IPS DF 19.7 (cell line): ENCODE results near the gene GPA33.

Source experiments
- DNase-seq: peaks from one replicate; pipeline ENCODE4 v3.0.0-alpha.2; 2013; ENCODE audit warnings: low read depth, low spot score

GPA33 gene

DNA sequence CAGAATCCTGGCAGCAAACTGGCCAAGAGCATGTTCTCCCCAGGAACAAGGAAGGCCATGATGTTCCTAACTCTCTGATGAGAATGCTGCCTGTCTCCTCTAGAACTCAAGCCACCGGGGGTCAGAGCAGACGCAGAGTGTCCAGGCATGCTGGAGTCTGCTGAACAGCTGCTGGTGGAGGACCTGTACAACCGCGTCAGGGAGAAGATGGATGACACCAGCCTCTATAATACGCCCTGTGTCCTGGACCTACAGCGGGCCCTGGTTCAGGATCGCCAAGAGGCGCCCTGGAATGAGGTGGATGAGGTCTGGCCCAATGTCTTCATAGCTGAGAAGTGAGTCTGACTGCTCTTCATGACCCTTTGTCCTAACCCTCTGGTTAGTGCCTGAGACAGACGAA is 27.0 kb upstream of the GPA33 start:
- no peak for DNase-seq

DNA sequence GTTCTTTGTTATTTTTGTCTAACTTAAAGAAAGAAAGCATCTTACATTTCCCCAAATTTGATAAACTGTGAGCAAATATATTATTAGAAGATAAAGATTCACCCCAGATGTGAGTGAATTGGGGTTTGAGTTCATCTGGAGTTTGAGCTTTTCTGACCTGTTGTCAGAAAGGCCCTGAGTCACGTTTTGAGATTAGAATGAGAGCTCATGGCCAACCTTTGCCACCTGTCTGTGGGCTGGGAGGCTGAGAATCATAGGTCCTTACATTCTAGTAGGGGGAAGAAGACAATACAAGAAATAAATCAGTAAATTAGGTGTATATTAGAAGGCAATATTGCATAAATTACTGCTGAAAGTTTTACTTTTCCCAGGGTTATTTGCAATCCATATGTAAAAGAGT is 26.0 kb upstream of the GPA33 start:
- DNase-seq, result no peak

DNA sequence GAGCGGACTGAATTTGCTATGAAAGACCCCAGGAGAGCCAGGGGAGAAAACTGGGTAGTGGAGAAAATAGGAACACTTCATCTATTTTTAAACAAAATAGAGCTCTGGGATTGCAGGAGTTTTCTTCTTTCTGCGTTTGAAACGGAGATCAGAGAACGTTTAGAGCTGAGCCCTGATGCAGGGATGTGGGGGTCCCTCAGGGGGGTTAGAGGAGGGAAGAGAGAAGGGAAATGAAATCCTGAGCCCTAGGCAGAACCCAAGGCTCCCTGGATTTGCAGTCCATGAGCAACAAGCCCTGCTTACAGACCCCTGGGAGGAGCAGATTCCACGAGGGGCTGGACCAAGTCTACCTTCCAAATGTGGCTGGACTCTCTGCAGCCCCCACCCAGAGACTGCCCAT is 25.5 kb upstream of the GPA33 start:
- no peak for DNase-seq

DNA sequence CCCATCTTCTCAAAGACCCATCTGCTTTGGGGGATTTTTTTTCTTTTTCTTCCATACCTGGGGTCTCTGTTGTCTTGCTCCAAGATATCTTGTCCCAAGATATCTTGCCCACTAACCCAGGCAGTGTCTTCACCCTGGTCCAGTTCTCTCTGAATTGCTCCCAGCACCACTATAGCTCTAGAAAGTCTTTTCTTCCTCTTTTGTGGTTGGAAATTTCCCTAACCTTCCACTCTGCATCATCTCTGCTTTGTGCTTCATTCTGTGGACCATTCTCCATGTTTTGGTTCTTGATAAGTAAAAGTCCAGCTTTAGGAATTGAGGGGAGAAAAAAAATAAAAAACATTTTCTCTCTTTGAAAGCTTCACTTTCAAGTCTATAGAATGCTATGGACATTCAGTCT is 24.5 kb upstream of the GPA33 start:
- no peak for DNase-seq

DNA sequence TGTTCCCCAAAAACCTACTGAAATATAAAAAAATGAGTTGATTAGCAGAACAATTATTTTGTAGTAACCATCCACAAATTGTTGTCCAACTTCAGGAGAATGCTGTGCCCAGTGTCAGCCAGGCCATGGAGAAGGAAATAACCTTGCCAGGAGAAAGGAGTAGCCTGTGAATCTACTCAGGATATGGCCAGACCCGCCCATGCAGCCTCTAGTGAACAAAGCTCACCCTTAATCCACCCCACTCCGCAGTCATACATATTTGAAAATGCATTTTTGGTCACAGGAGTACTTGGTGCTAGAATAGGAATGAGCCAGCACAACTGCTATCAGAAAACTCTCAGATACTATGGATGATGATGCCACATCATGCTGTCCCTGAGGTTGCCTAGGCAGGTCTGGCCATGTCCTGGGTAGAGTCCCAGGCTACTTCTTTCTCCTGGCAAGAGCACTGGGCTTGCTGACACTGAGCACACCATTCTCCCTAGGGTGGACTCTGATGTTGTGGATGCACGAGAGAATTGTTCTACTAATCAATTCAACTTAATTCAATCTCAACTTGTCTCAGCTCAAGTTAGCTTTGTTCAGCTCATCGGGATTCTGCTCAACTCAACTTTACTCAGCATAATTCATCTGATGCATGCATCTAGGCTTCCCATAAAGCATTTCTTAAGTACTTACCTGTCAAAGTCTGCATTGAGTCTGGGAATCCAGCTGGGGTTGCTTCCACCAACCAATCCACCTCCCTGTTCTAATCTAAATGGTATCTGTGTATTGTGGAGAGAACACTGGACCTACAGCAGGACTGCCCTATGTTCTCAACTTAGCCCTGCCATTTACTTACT is 21.9 kb upstream of the GPA33 start:
- no peak for DNase-seq

DNA sequence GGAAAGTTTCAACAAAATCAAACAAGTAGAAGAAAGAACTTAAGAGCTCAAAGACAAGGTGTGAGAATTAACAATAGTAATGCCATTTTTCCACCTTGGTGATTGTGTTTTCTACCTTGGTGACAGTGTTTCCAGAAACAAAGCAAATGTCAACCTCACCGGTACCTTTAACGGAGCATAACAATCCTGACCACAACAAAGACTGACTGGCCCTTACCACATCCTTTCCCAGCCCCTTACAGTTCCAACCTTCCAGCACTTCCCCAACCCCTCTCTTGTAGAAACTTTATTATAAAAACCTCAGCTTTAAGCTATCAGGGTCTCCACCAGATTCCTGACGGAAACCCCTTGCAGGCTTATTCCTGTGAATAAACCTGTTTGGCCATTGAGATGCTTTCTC is 20.4 kb upstream of the GPA33 start:
- no peak for DNase-seq

DNA sequence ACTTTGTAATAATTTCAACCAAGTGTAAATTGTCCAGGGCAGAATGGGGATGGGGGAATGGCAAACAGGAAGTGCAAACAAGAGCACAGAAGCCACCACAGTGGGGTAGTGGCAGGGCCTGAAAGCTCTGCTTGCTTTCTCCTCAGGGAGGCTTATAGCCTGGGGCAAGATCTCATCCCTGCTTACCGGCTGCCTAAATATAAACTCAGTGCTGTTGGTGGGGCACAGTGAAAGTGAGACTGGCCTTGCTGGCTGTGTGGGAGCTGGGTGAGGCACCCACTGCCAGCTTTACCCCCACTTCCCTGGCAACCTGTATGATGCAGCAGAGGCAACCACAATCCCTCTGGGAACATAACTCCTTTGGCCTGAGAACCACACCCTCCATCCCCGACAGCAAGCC is 18.9 kb upstream of the GPA33 start:
- no peak for DNase-seq

DNA sequence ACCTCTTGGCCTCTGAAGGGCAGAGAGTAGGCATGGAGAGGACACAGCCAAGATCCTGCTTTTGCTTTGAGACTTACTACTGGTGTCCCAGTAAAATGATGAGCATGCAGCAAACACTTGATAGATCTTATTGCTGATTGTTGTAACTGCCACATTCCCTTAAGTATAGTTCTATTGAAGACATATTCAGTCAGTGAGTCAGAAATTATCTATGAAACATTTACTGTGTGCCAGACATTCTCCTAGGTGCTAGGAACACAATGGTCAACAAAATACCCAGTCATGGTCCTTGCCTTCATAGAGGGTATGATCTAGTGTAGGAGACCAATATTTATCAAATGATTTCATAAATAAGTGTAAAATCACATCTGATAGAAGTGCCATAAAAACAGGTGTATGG is 17.3 kb upstream of the GPA33 start:
- DNase-seq, result no peak

DNA sequence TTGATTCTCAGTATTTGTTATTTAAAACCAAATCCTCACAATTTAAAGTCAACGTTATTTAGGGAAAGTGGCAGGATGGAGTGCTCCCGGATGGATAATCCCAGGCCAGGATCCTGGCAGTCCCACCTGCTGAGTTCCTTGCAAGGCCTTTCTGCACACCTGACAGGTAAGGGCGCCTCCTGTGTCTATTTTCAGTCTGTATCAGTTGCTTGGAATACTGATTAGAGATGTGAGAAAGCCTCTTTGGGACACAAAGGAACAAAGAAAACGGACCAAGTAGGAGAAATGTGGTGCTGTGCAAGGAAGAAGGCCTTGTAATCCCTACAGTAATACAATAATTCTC is 15.9 kb upstream of the GPA33 start:
- DNase-seq, result no peak

DNA sequence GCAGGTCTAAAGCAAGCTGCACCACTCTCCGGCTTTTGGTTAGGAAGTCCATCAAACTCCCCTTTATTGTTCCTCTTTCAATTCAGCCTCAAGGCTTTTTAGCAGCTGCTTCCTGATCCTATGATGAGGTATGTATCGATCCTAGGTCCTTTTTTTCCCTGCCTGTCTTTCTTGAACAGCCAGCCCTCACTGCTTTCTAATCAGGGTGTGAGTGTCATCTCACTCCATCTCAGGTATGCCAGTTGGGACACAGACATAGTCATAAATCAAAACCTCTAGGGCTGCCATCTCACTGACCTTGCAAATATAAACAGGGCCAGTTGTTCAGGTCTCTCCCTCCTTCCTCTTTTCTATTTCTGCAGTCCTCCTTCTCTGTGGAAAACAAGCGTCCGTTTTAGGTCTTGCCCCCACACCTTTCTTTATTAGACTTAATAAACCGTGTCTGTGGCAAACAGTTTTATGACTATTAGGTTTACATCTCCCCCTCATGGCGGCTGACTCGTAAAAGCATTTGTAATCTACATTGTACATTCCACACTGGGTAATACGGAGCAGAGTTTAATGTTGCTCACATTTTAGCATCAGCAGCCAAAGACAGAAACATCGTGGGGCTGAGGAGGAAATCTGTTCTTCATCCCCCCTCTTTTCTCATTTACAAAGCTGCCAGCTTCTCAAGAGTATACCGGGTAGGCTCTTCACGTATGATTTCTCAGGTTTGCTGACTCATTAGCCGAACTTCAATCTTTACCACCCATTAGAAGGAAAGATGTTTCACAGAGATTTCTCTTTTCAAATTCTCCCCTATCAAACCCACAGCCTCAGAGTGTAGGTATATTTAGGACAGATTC is 15.3 kb upstream of the GPA33 start:
- DNase-seq, result no peak

DNA sequence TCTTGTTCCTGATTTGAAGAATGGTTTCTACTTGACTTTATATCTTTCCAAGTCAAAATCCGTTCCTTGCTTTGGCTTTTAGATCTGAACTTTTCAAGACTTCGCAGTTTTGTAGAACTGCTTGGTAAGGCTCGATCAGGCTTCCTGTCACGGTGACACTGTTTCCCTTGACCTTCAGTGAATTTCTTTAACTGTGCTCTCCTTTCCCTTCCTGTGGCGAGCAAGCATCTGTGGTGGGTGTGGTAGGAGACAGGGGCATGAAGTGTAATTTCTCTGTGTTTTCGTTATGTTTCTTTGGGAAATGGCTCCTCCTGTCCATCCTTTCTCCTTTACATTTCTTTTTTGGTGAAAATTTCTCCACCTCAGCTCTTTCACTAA is 14.1 kb upstream of the GPA33 start:
- DNase-seq, result no peak

DNA sequence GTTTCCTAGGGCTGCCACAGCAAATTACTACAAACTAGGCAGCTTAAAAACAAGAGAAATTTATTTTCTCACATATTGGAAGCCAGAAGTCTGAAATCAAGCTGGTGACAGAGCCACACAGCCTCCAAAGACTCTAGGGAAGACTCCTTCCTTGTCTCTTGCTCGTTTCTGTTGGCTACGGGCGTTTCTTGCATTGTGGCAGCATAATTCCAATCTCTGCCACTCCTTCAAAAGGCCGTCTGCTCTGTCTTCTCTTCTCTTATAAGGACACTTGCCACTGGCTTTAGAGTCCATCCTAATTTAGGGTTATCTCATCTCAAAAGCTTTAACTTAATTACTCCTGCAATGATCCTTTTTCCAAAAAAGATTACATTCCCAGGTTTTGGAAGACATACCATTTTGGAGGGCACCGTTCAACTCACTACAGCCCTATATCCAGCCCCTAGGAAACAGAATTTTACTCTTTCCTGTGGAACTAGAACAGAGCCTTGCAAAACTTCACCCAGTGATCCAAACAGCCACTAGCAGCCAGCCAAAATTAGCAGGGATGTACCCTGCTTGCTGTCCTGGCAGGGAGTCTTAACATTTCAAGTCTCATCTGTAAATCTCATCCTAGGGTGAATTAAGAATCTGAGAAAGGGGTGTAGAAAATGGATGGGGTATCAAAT is 12.9 kb upstream of the GPA33 start:
- DNase-seq, result no peak

DNA sequence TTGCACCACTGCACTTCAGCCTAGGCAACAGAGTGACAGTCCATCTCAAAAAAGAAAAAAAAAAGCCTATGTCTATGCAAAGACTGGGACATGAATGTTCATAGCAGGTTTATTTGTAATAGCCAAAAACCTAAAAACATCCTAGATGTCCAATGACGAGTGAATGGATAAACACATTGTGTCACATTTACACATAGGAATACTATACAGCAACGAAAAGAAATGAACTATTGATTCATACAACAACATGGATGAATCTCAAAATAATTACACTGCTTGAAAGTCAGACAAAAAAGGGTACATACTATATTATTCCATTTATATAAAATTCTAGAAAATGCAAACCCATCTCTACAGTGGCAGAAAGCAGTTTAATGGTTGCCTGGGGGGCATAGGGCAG is 11.6 kb upstream of the GPA33 start:
- no peak for DNase-seq

DNA sequence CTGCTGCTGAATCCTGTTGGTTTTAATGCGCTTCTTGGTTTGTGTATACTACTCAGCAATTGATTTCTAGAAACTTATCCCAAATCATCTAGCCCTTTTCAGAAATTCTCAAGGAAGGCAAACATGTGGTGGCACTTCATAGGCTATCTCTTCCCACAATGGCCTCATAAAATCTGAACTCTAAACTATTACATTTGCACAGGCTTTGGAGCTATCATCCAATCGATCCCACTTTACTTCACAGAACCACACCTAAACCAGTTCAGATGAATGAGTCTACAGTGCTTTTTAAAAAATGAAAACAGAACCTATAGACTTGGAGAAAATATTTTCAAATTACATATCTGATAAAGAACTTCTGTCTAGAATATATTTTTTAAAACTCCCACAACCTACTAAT is 10.6 kb upstream of the GPA33 start:
- no peak for DNase-seq

DNA sequence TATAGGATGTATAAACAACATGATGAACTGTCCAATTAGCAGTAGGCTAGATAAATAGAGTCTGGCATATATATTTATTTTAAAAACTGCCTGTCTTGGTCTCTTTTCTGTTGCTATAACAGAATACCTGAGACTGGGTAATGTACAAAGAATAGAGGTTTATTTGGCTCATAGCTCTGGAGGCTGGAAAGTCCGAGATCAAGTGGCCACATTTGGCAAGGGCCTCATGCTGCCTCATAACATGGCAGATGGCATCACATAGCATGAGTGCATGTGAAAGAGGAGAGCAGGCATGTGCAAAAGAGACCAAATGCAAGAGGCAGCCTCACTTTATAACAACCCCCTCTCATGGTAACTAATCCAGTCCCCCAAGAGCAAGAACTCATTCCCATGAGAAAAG is 9.7 kb upstream of the GPA33 start:
- DNase-seq, result no peak

DNA sequence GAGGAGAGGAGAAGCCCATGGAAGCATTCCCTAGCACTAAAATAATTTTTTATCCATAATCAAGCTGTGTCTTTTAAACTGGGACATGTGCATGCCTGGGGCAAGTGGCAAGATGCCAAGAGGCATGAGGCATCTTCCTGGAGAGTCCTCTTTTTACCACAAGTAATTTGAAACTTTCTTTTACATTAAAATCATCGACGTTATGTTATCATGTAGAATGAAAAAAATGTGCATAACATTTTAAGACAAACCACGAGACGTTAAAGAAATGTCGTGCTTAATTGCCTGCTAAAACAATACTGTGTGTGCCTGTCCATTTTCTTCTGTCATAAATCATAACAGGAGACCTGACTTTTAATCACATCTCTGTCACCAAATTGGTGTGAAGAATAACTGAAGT is 5.2 kb upstream of the GPA33 start:
- no peak for DNase-seq

DNA sequence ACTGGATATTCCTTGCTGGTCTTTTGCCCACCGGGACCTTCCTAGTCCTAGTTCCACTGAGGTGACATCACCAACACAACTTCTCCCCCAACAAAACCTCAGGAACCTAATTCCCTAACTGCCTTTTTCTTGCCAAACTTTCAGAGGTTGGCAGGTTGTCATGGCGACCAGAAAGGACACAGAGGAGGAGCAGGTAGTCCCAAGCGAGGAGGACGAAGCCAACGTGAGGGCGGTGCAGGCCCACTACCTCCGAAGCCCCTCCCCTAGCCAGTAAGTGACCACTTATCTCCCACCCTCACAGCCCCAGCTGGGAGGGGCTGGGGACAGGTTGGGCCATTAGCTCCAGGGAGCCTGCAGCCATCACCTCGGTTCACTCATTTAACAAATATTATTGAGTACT is 4.5 kb upstream of the GPA33 start:
- DNase-seq, result no peak

DNA sequence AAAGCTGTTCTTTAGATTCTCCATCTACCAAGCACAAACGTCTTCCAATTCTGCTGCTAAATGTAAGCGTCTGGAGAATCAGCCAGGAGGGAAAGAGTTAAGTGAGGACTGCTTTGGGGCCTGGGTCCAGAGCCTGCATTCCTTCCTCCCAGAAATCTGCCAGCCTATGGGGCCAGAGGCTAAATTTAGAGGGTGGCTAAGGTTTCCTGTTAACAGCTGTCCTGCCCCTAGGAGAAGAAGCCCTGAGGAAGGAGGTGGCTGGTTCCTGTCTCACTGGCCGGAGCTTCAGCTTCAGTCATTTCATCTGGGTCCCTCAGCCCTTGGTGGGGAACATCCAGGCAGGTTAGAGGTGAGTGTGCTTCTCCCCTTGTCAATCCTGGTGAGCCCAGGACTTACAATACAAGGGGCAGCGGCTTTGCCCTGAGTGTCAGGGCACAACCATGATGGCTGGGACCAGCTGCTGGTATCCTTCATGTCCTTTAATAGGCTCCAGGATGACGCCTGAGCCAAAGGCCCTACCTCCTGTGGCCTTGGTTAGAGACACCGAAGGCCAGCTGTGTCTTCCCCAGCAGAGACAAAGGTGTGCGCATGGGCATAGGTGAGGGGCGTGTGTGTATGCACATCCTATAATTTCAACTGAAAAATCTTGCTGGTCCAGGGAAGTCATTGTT is 3.8 kb upstream of the GPA33 start, which contains the start of gene STYXL2:
STYXL2 (plus strand) TSS at position 230 of the 671 bp plus-strand sequence. CDS start 775 bp downstream, outside the sequence.
- no peak for DNase-seq

DNA sequence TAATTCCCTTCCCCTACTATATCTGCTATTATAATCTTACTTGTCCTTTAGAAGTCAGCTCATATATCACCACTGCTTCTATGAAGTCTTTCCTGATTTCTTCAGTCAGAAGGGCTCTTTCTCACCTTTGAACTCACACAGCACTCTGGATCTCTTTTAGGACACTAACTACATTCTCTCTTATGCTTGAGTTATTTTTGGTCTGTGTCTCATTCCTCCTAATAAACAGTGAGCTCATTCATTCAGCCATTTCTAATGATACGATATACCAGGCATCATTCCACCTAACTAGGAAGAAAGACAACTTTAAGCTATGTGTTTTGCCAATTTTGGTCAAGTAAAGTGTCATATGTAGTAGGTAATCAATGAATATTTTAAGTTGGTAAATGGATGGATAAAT is 2.5 kb upstream of the GPA33 start:
- no peak for DNase-seq

DNA sequence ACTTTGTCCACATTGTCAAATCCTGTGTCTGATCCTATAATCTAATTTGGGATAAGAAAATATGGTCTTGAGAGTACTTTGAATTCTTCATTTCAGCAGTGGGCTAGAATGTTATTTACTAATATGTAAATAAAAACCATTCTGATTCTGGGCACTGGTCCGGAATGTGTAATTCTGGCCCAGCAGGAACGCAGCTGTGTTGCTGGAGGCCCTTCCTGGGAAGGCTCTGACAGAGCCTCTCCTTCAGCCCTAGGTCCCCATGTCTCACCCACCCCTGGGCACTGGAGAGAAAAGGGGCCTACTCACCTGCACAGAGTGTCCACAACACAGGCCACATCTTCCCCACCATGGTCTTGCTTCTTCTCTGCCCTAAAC is 251 bp downstream of the GPA33 start:
- DNase-seq, result no peak

DNA sequence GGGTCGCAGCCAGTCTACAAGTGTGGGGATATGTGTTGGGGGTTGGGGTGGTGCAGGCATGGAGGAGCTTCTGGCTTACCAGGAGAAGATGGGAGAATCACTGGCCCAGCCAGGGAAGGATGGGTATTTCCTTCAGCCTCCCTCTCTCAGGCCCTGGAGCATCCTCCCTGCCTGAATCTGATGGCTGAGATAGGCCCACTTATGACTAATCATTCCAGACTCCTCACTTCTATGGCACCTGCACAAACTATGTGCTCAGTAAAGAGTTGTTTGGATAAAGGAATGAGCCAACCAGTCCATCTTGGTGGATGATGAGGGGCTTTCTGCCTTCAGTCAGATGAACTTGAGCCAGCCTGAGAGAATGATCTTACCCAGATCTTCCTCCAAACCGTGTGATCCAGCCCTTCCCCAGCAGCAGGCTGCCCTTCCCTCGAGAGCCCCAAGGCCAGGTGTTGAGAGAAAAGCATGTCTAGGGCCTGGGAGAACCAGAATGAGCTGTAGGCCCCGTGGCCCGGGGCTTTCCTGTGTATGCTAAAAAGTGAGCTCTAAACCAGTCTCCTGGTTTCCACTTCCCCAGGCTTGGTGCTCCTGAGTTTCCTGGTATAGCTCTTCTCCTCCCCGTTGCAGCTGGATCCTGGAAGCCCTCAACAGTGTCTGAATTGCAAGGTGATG is 1.3 kb downstream of the GPA33 start:
- no peak for DNase-seq

DNA sequence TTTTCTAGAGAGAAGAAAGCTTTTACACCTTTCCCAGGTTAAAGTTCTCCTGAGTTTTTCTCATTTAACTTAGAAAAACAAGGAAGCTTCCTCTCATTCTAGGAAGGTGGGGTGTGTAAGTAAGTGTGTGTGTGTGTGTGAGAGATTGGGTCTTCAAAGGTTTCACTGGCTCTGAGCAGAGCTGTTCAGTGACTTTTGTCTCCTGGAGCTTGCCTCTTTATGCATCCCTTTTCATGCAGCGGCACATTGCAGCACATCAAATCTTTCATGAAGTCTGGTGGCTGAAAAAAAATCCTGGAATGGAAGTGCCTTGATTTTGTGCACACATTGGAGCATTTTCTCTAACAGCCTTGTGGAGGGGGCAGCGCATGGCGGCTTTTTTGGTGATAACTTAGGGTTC is 3.4 kb downstream of the GPA33 start:
- DNase-seq, result no peak
